Esophagus squamous epithelium (tissue), 5 donors: Measurements from ENCODE around the gene RUNDC3A. TPM values are rescaled to one million over a fixed set of nuclear protein-coding genes. Genes with fewer than 3 reads are reported as not detected.
"Not testable (repeated sequence)": the region's sequence is repeated elsewhere in the genome, so short reads cannot be mapped to it uniquely, and the experiment has no call there.

Experiments
- DNase-seq: peaks from one replicate; lab custom pipeline; 2025; lab: John Stamatoyannopoulos, UW
- H3K27ac ChIP-seq, 4 donors: fragments of 200-600 bp; sonication (generic); one replicate each; pipeline ENCODE4 v1.5.1; 2016 to 2019; ENCODE audit warnings: mild to moderate bottlenecking in 1 of 4
- H3K27me3 ChIP-seq, 4 donors: fragments of 200-600 bp; sonication (generic); 1 replicate in 3 of 4; 2 replicates in 1 of 4; pipeline versions ENCODE4 v1.5.1 to v1.6.0; 2017 to 2021; ENCODE audit warnings: antibody characterized with exemption in 1 of 4
- H3K36me3 ChIP-seq, 3 donors: fragments of 200-600 bp; sonication (generic); one replicate each; pipeline ENCODE4 v1.5.1; 2016 to 2019
- H3K4me1 ChIP-seq, 3 donors: fragments of 200-600 bp; sonication (generic); one replicate each; pipeline ENCODE4 v1.5.1; 2017 to 2019
- H3K4me3 ChIP-seq, 4 donors: fragments of 200-600 bp; sonication (generic); 1 replicate in 3 of 4; 2 replicates in 1 of 4; pipeline ENCODE4 v1.5.1; 2016 to 2019; ENCODE audit warnings: mild to moderate bottlenecking in 2 of 4, moderate library complexity in 1 of 4
- H3K9me3 ChIP-seq, 3 donors: fragments of 200-600 bp; sonication (generic); one replicate each; pipeline ENCODE4 v1.5.1; 2016 to 2019
- CTCF ChIP-seq, 6 experiments: fragments of 450-650 bp in 4 of 6; fragments of 200-600 bp in 2 of 6; sonication (generic) in 2 of 6; IDR thresholded peaks; one replicate each; pipeline ENCODE4 v1.5.1; 2016 to 2019; ENCODE audit warnings: antibody characterized with exemption in 6 of 6, mild to moderate bottlenecking in 4 of 6, moderate library complexity in 4 of 6
- POLR2A ChIP-seq, 4 donors: fragments of 450-650 bp; IDR thresholded peaks; one replicate each; pipeline ENCODE4 v1.6.1; 2017; ENCODE audit warnings: antibody characterized with exemption in 4 of 4, mild to moderate bottlenecking in 4 of 4, moderate library complexity in 3 of 4
- WGBS, 2 donors: methylation state at CpG; one replicate each; pipeline ENCODE4 v1.1.5; 2018; 5-methylcytosine and 5-hydroxymethylcytosine counted together
- intact Hi-C: fragments of 100-400 bp; cut with DNase I; formaldehyde crosslinking; loops from one replicate; pipeline ENCODE4 v1.15.0; 2022
- total RNA-seq, 4 donors: library from RNA; depleted of rRNA; stranded (reverse); fragments of >200 nt; gene quantifications; one replicate each; pipeline ENCODE4 v1.1.0, GENCODE V29; 2016
- donor health status: DM: yes; HTN: yes; CAD: no.

Gene RUNDC3A
- total RNA-seq, 4 donors from 2014 or later, result 0.23 to 1.1 (median 0.81) TPM

GRCh38 chr17:44334315-44334714 is 25.9 kb downstream of the RUNDC3A start:
- WGBS, 2 donors, result 81% methylated on average over 2 of the region's 2 CpGs
- Histone ChIP-seq H3K4me3 (no peak overlapping the region), H3K4me1 (peaks cover 5 to 52% (median 8%) of the 10 kb centered on the region in 3 donors), H3K27me3 (peaks cover 0 to 7% (median 0%) of the 10 kb centered on the region in 4 donors), H3K9me3 (no peaks in the 10 kb centered on the region), H3K36me3 (no peaks in the 10 kb centered on the region), H3K27ac (peak overlapping the region in 1 of 4 donors; percentile 5)
- intact Hi-C loops, result no loop called here
- no peak for DNase-seq
- TF ChIP-seq POLR2A (IDR thresholded peaks at IDR 0.05) (no peak), CTCF (IDR thresholded peaks at IDR 0.05) (no peak)

GRCh38 chr17:44334727-44335126 is 26.3 kb downstream of the RUNDC3A start:
- Histone ChIP-seq H3K4me3 (no peak overlapping the region), H3K27me3 (peaks cover 0 to 7% (median 0%) of the 10 kb centered on the region in 4 donors), H3K4me1 (peaks cover 5 to 56% (median 8%) of the 10 kb centered on the region in 3 donors), H3K9me3 (no peaks in the 10 kb centered on the region), H3K36me3 (no peaks in the 10 kb centered on the region), H3K27ac (no peak overlapping the region)
- 43 to 54% methylated on average over 2 to 3 of the region's 3 CpGs for WGBS, 2 donors
- intact Hi-C loops, result no loop called here
- TF ChIP-seq CTCF (IDR thresholded peaks at IDR 0.05) (no peak), POLR2A (IDR thresholded peaks at IDR 0.05) (no peak)
- no peak for DNase-seq

GRCh38 chr17:44335564-44335963 is 27.2 kb downstream of the RUNDC3A start:
- intact Hi-C loops, result no loop called here
- H3K4me1 ChIP-seq, result peaks cover 5 to 64% (median 8%) of the 10 kb centered on the region in 3 donors
- TF ChIP-seq POLR2A (IDR thresholded peaks at IDR 0.05), result no peak
- TF ChIP-seq CTCF (IDR thresholded peaks at IDR 0.05), result no peak
- H3K9me3 ChIP-seq, result no peaks in the 10 kb centered on the region
- H3K27ac ChIP-seq, result no peak overlapping the region
- no peaks in the 10 kb centered on the region for H3K36me3 ChIP-seq
- no peak for DNase-seq
- H3K27me3 ChIP-seq, result peaks cover 0 to 7% (median 0%) of the 10 kb centered on the region in 4 donors
- H3K4me3 ChIP-seq, result no peak overlapping the region
- WGBS, 2 donors, result 70 to 92% methylated on average over 3 of the region's 3 CpGs

- Histone ChIP-seq H3K27me3 (peaks cover 0 to 7% (median 0%) of the 10 kb centered on the region in 4 donors), H3K4me3 (no peak overlapping the region), H3K4me1 (peaks cover 5 to 65% (median 8%) of the 10 kb centered on the region in 3 donors), H3K27ac (no peak overlapping the region), H3K36me3 (no peaks in the 10 kb centered on the region), H3K9me3 (no peaks in the 10 kb centered on the region)
- intact Hi-C loops, result no loop called here
- no peak for DNase-seq
- WGBS, 2 donors, result 45 to 53% methylated on average over 3 to 4 of the region's 5 CpGs
- TF ChIP-seq POLR2A (IDR thresholded peaks at IDR 0.05), result no peak
- no peak for TF ChIP-seq CTCF (IDR thresholded peaks at IDR 0.05)
These were observed 27.6 kb downstream of the RUNDC3A start for GRCh38 chr17:44335968-44336367.

GRCh38 chr17:44338702-44339101 is 30.3 kb downstream of the RUNDC3A start:
- Histone ChIP-seq H3K4me1 (peaks cover 2 to 57% (median 6%) of the 10 kb centered on the region in 3 donors), H3K36me3 (no peaks in the 10 kb centered on the region), H3K27ac (peak overlapping the region in 2 of 4 donors; percentile 67 to 72), H3K4me3 (no peak overlapping the region), H3K27me3 (peaks cover 0 to 7% (median 0%) of the 10 kb centered on the region in 4 donors), H3K9me3 (no peaks in the 10 kb centered on the region)
- intact Hi-C loops, result no loop called here
- 34 to 53% methylated on average over 4 to 6 of the region's 6 CpGs for WGBS, 2 donors
- no peak for TF ChIP-seq POLR2A (IDR thresholded peaks at IDR 0.05)
- no peak for TF ChIP-seq CTCF (IDR thresholded peaks at IDR 0.05)
- DNase-seq, result no peak

- Histone ChIP-seq H3K27ac (peak overlapping the region in 2 of 4 donors; percentile 67 to 72), H3K4me1 (peaks cover 12 to 62% (median 16%) of the 10 kb centered on the region in 3 donors)
- H3K9me3 ChIP-seq, H3K4me3 ChIP-seq, H3K36me3 ChIP-seq, H3K27me3 ChIP-seq, intact Hi-C loops, DNase-seq: not testable (repeated sequence)
- WGBS, 2 donors, result 67 to 70% methylated on average over 5 of the region's 5 CpGs
These were observed 32.2 kb downstream of the RUNDC3A start for GRCh38 chr17:44340553-44340952.
